ENCODE measurements around the gene ZBTB7C.

The ZBTB7C gene

DNA sequence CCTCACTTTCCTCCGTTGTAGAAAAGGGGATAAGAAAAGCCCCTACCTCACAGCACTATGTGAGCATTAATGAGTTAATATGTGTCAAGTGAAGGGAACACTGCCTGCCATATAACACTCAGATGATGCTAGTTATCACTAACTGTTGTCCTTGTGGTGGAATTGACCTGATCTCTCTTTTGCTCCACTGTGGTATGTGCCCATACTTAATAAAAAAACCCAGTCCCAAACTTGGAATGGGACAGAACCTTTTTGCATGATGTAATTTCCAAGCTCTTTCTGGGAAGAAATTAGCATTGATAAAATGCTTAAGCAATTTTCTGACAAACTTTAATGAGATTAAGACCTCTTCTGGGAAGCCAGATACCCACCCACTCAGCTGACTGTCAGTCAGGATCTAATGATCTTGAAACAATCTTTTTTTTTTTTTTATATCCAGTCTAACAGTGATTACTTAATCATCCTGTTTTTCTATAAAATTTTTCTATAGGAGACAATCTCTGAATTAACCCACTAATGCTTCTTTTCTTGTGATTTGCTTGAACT, 158.7 kb downstream of the ZBTB7C start:
- Histone ChIP-seq H3K4me1 (ENCODE audit: control insufficient read depth, insufficient read depth, low read length) (no peaks in the 10 kb centered on the region), H3K27me3 (ENCODE audit: control insufficient read depth, insufficient read depth, low read length) (no peaks in the 10 kb centered on the region), H3K9ac (ENCODE audit: low read length) (no peak overlapping the region), H3K36me3 (ENCODE audit: control insufficient read depth, insufficient read depth, low read length) (no peaks in the 10 kb centered on the region), H3K27ac (ENCODE audit: low read depth, low read length) (no peak overlapping the region), H3K9me3 (ENCODE audit: control insufficient read depth, insufficient read depth, low read depth, low read length) (peaks cover 3% of the 10 kb centered on the region; the same call in 1 of the 2 replicates), H3K4me3 (ENCODE audit: low read depth, low read length) (no peak overlapping the region)

DNA sequence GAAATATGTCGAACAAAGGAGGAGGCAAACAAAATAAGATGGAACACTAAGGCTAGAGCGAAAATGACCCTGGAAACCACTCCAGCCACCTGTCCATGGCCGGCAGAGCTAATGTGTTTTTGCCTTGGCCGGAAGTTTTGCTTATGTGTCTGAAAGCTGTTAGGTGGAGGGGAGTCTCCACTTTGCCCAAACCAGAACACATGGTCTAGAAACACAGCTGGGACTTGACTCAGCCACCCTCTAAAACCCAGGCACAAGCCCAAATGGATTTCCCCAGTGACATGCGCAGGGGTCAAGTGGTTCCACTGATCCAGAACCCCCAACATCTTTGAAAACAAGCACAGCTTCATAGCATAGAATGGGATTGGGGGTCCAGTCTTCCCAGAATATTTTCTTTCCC, 159.3 kb downstream of the ZBTB7C start:
- Histone ChIP-seq H3K36me3 (ENCODE audit: control insufficient read depth, insufficient read depth, low read length) (no peaks in the 10 kb centered on the region), H3K9ac (ENCODE audit: low read length) (no peak overlapping the region), H3K27ac (ENCODE audit: low read depth, low read length) (no peak overlapping the region), H3K4me1 (ENCODE audit: control insufficient read depth, insufficient read depth, low read length) (no peaks in the 10 kb centered on the region), H3K9me3 (ENCODE audit: control insufficient read depth, insufficient read depth, low read depth, low read length) (peaks cover 3% of the 10 kb centered on the region; the same call in 1 of the 2 replicates), H3K27me3 (ENCODE audit: control insufficient read depth, insufficient read depth, low read length) (no peaks in the 10 kb centered on the region), H3K4me3 (ENCODE audit: low read depth, low read length) (no peak overlapping the region)

DNA sequence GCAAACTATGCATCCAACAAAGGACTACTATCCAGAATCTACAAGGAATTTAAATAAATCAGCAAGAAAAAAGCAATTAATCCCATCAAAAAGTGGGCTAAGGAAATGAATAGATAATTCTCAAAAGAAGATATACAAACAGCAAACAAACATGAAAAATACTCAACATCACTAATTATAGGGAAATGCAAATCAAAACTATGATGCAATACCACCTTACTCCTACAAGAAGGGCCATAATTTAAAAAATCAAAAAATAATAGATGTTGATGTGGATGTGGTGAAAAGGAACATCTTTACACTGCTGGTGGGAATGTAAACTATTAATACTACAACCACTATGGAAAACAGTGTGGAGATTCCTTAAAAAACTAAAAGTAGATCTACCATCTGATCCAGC, 164.7 kb downstream of the ZBTB7C start:
- Histone ChIP-seq H3K4me1 (ENCODE audit: control insufficient read depth, insufficient read depth, low read length) (no peaks in the 10 kb centered on the region), H3K36me3 (ENCODE audit: control insufficient read depth, insufficient read depth, low read length) (no peaks in the 10 kb centered on the region), H3K9ac (ENCODE audit: low read length) (no peak overlapping the region), H3K27ac (ENCODE audit: low read depth, low read length) (no peak overlapping the region), H3K9me3 (ENCODE audit: control insufficient read depth, insufficient read depth, low read depth, low read length) (peaks cover 7% of the 10 kb centered on the region), H3K4me3 (ENCODE audit: low read depth, low read length) (no peak overlapping the region), H3K27me3 (ENCODE audit: control insufficient read depth, insufficient read depth, low read length) (no peaks in the 10 kb centered on the region)

DNA sequence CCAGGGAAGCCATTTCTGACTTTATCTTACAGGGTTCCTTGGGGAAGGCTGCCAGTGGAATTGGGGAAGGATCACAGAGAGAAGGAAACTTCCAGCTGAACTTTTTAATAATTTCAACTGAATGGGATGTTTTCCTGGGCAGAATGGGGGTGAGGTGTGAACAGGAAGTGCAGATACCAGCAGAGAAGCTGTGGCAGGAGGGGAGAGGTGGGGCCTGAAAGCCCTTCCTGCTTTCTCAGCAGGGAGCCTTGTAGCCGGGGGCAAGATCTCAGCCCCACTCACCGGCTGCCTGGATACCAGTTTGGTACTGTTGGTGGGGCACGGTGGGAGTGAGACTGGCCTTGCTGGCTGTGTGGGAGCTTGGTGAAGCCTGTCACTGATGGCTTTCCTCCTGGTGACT, 170.5 kb downstream of the ZBTB7C start:
- Histone ChIP-seq H3K27me3 (ENCODE audit: control insufficient read depth, insufficient read depth, low read length) (no peaks in the 10 kb centered on the region), H3K4me3 (ENCODE audit: low read depth, low read length) (no peak overlapping the region)

DNA sequence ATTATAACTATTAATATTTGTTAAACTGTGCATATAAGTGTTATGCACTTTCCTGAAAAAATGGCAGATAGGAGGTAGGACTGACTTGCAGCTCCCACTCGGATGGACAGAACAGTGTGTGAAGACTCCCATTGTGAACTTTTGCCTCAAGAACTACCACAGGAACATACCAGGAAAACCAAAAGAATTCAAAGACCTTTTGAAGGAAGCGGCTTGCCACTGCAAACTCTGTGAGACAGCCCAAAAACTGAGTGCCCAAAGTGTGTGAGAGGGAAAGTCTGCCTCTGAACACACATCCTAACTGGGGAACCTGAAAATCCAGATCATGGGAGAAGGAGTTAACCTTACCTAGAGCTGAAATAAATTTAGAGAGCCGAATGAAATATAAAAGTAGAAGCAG, 171.0 kb downstream of the ZBTB7C start:
- H3K36me3 ChIP-seq (ENCODE audit: control insufficient read depth, insufficient read depth, low read length), result no peaks in the 10 kb centered on the region
- no peaks in the 10 kb centered on the region for H3K27me3 ChIP-seq (ENCODE audit: control insufficient read depth, insufficient read depth, low read length)
- H3K4me1 ChIP-seq (ENCODE audit: control insufficient read depth, insufficient read depth, low read length), result peaks cover 11% of the 10 kb centered on the region; the same call in 1 of the 2 replicates
- H3K4me3 ChIP-seq (ENCODE audit: low read depth, low read length), result no peak overlapping the region
- peaks cover 16% of the 10 kb centered on the region; the same call in 1 of the 2 replicates for H3K9me3 ChIP-seq (ENCODE audit: control insufficient read depth, insufficient read depth, low read depth, low read length)
- H3K27ac ChIP-seq (ENCODE audit: low read depth, low read length), result no peak overlapping the region
- H3K9ac ChIP-seq (ENCODE audit: low read length), result no peak overlapping the region

More for the DNA sequence above, 170.5 kb downstream of the ZBTB7C start:
- Histone ChIP-seq H3K27ac (ENCODE audit: low read depth, low read length) (no peak overlapping the region), H3K4me1 (ENCODE audit: control insufficient read depth, insufficient read depth, low read length) (peaks cover 11% of the 10 kb centered on the region; the same call in 1 of the 2 replicates), H3K9me3 (ENCODE audit: control insufficient read depth, insufficient read depth, low read depth, low read length) (peaks cover 16% of the 10 kb centered on the region; the same call in 1 of the 2 replicates), H3K36me3 (ENCODE audit: control insufficient read depth, insufficient read depth, low read length) (no peaks in the 10 kb centered on the region), H3K9ac (ENCODE audit: low read length) (no peak overlapping the region)

DNA sequence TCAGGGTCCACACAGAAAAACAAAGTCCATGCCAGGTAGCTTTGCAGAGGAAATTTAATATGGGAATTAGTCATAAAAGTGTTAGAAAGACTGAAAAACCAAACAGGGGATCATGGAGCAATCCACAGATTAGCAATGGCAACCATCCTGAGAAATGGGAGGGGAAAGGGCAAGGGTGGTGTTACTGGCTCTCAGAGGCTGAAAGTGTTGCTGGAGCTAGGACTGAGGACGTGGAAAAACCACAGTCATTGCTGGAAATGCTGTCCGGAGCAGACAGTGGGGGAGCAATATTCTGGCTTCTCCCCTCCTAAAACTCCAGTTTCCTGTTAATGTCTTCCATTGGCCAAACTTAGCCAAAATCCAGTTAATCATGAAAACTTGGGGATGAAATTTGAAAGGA, 172.4 kb downstream of the ZBTB7C start:
- no peaks in the 10 kb centered on the region for H3K27me3 ChIP-seq (ENCODE audit: control insufficient read depth, insufficient read depth, low read length)
- no peak overlapping the region for H3K9ac ChIP-seq (ENCODE audit: low read length)
- peaks cover 11% of the 10 kb centered on the region; the same call in 1 of the 2 replicates for H3K4me1 ChIP-seq (ENCODE audit: control insufficient read depth, insufficient read depth, low read length)
- peaks cover 16% of the 10 kb centered on the region; the same call in 1 of the 2 replicates for H3K9me3 ChIP-seq (ENCODE audit: control insufficient read depth, insufficient read depth, low read depth, low read length)
- no peaks in the 10 kb centered on the region for H3K36me3 ChIP-seq (ENCODE audit: control insufficient read depth, insufficient read depth, low read length)
- H3K4me3 ChIP-seq (ENCODE audit: low read depth, low read length), result no peak overlapping the region
- no peak overlapping the region for H3K27ac ChIP-seq (ENCODE audit: low read depth, low read length)

DNA sequence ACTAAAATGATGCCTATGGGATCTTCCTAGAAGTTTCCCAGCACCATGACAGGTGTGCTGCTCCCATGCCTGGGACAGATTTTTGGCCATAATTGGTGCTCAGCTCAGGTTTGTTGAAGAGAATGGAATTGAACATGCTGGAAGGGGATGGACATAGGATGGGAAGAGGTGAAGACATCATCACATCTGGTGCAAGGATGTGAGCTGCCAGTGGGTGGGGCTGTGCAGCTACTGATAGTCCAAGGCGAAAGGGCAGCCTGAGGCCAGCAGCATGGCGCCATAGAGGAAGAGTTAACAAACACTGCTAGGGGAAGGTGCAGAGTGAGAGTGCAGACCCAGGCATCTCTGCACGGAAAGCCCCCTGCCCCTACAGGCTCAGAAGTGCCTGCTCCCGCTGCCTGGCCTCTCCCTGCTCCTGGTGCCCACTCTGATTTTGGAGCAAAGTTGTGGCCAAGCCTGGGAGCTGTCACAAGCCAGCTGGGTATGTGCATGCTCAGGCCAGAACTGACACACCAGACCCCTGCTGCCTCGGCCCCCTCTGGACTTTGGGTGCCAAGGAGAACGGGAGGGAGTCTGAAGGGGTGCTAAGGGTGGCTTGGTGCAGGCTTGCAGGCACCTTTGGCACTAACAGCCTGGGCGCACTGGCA, 178.6 kb downstream of the ZBTB7C start:
- H3K36me3 ChIP-seq (ENCODE audit: control insufficient read depth, insufficient read depth, low read length), result no peaks in the 10 kb centered on the region
- H3K27me3 ChIP-seq (ENCODE audit: control insufficient read depth, insufficient read depth, low read length), result no peaks in the 10 kb centered on the region
- no peaks in the 10 kb centered on the region for H3K9me3 ChIP-seq (ENCODE audit: control insufficient read depth, insufficient read depth, low read depth, low read length)
- no peak overlapping the region for H3K27ac ChIP-seq (ENCODE audit: low read depth, low read length)
- no peak overlapping the region for H3K4me3 ChIP-seq (ENCODE audit: low read depth, low read length)
- no peak overlapping the region for H3K9ac ChIP-seq (ENCODE audit: low read length)
- no peaks in the 10 kb centered on the region; the same call in 1 of the 2 replicates for H3K4me1 ChIP-seq (ENCODE audit: control insufficient read depth, insufficient read depth, low read length)

DNA sequence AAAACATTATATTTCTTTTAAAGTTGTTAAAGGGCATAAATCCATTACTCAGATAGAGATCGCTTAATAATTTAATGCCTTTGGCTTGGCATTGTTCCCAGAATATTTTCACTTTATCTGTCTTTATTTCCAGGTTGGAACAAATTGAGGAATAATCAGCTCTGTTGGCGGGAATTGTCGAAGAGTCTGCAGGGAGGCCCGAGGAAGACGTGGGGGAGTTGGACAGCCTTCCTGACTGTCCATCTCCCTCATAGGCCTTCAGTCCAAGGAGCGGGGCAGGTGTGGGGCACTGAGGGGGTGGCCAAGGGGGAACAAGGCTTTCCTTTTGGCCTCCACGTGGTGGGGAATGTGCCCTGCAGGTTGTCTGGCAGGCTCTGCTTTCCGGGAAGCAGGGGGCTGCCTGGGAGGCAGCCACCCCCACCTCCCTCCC, 179.6 kb downstream of the ZBTB7C start:
- no peaks in the 10 kb centered on the region; the same call in 1 of the 2 replicates for H3K4me1 ChIP-seq (ENCODE audit: control insufficient read depth, insufficient read depth, low read length)
- H3K4me3 ChIP-seq (ENCODE audit: low read depth, low read length), result no peak overlapping the region
- H3K27me3 ChIP-seq (ENCODE audit: control insufficient read depth, insufficient read depth, low read length), result no peaks in the 10 kb centered on the region
- no peaks in the 10 kb centered on the region for H3K9me3 ChIP-seq (ENCODE audit: control insufficient read depth, insufficient read depth, low read depth, low read length)
- H3K27ac ChIP-seq (ENCODE audit: low read depth, low read length), result no peak overlapping the region
- H3K36me3 ChIP-seq (ENCODE audit: control insufficient read depth, insufficient read depth, low read length), result no peaks in the 10 kb centered on the region
- H3K9ac ChIP-seq (ENCODE audit: low read length), result no peak overlapping the region

DNA sequence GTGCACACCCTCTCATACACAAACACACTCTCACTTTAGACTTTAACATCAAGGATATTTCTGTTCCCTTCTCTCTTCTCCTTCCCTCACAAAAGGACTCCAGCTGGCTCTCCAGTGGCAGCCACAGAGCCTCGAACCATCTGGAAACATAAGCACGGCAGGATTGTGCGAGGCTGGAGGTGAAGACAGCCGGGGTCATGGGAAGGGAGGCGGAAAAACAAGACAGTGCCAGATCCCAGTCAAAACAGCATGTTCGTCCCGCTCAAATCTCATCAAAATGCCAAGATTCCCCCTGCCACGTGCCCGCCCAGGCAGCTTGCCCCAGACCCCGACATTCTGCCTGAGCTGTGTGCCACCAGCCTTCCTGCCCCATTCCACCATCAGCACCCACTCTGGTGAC, 180.3 kb downstream of the ZBTB7C start:
- Histone ChIP-seq H3K4me3 (ENCODE audit: low read depth, low read length) (no peak overlapping the region), H3K27ac (ENCODE audit: low read depth, low read length) (no peak overlapping the region), H3K27me3 (ENCODE audit: control insufficient read depth, insufficient read depth, low read length) (no peaks in the 10 kb centered on the region), H3K9ac (ENCODE audit: low read length) (no peak overlapping the region), H3K9me3 (ENCODE audit: control insufficient read depth, insufficient read depth, low read depth, low read length) (no peaks in the 10 kb centered on the region), H3K4me1 (ENCODE audit: control insufficient read depth, insufficient read depth, low read length) (no peaks in the 10 kb centered on the region; the same call in 1 of the 2 replicates), H3K36me3 (ENCODE audit: control insufficient read depth, insufficient read depth, low read length) (no peaks in the 10 kb centered on the region)

DNA sequence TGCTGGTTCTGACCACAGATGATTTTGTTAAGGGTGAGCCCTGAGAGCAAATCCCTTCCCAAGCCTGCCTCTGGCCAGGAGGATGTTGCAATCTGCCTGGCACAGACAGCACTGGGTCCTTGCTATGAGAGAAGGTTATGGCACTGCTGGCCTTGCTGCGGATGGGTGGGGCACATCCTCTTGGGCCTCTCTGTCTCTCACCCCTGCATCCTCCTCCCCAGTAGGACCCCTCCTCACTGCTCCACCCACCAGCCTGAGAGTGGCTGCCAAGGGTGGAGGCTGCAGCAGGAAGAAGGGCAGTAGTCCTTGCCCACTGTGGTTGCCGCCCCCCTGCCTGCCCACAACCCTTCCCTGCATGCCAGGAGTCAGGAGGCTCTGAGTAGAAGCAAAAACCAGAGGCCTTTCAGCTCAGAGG, 180.9 kb downstream of the ZBTB7C start:
- Histone ChIP-seq H3K4me1 (ENCODE audit: control insufficient read depth, insufficient read depth, low read length) (no peaks in the 10 kb centered on the region; the same call in 1 of the 2 replicates), H3K36me3 (ENCODE audit: control insufficient read depth, insufficient read depth, low read length) (no peaks in the 10 kb centered on the region), H3K27ac (ENCODE audit: low read depth, low read length) (no peak overlapping the region), H3K9me3 (ENCODE audit: control insufficient read depth, insufficient read depth, low read depth, low read length) (no peaks in the 10 kb centered on the region), H3K4me3 (ENCODE audit: low read depth, low read length) (no peak overlapping the region), H3K9ac (ENCODE audit: low read length) (no peak overlapping the region), H3K27me3 (ENCODE audit: control insufficient read depth, insufficient read depth, low read length) (no peaks in the 10 kb centered on the region)

DNA sequence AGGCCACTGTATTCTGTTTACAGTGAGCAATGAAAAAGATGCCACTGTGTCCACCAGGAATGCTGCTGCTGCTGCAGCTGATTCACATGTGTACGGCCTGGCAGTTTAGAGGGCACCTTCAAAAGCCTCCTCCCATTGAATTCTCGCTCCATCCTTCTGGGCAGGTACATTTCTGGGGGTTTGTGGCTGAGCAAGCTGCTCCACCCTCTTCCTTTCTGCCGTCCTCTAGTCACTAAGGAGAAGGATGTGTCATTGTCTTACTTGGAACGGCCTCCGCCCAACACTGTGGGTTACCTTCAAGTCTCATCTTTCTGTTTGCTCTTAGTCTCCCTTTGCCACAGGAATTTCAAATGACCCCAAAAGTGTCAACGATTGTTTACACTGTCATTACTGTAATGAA, 182.0 kb downstream of the ZBTB7C start:
- H3K36me3 ChIP-seq (ENCODE audit: control insufficient read depth, insufficient read depth, low read length), result no peaks in the 10 kb centered on the region
- H3K9ac ChIP-seq (ENCODE audit: low read length), result no peak overlapping the region
- H3K4me3 ChIP-seq (ENCODE audit: low read depth, low read length), result no peak overlapping the region
- H3K4me1 ChIP-seq (ENCODE audit: control insufficient read depth, insufficient read depth, low read length), result no peaks in the 10 kb centered on the region; the same call in 1 of the 2 replicates
- H3K27me3 ChIP-seq (ENCODE audit: control insufficient read depth, insufficient read depth, low read length), result 0 out of 2 replicates have a peak, but pooled peaks cover 1% of the 10 kb centered on the region
- no peaks in the 10 kb centered on the region for H3K9me3 ChIP-seq (ENCODE audit: control insufficient read depth, insufficient read depth, low read depth, low read length)
- H3K27ac ChIP-seq (ENCODE audit: low read depth, low read length), result no peak overlapping the region
